Measurements from ENCODE around the gene MRPL49. TPM values are rescaled to one million over a fixed set of nuclear protein-coding genes. Genes with fewer than 3 reads are reported as not detected.

The MRPL49 gene
- total and polyA plus RNA-seq, 2 of the 13 experiments (the other 11 are each of a cell fraction or from before 2014, with no cell fraction given), result 39.2 to 53.3 TPM

- TF ChIP-seq LRRFIP1 (CRISPR knock-in tag; conservative IDR thresholded peaks at IDR 0.05), result no peak; the same call in 1 of the 2 replicates
- no peak for TF ChIP-seq CBX2 (IDR thresholded peaks at IDR 0.05; ENCODE audit: low read depth, low read length)
- TF ChIP-seq CBX2 (CRISPR knock-in tag; IDR thresholded peaks at IDR 0.05; ENCODE audit: low read depth), result no peak
- TF ChIP-seq ZNF562 (CRISPR knock-in tag; IDR thresholded peaks at IDR 0.05; ENCODE audit: borderline replicate concordance), result no peak
- TF ChIP-seq YEATS4 (CRISPR knock-in tag; IDR thresholded peaks at IDR 0.05; ENCODE audit: borderline replicate concordance), result peak; percentile 82
- TF ChIP-seq ZNF143 (CRISPR knock-in tag; IDR thresholded peaks at IDR 0.05), result peak; percentile 69; the same call in 1 of the 2 replicates
- no peak for TF ChIP-seq ZNF20 (CRISPR knock-in tag; IDR thresholded peaks at IDR 0.05)
- peak in 1 of 2 experiments; percentile 52; a peak in 2 of 4 replicates for TF ChIP-seq ATF4 (CRISPR knock-in tag; IDR thresholded peaks at IDR 0.05)
- TF ChIP-seq ZNF281 (CRISPR knock-in tag; IDR thresholded peaks at IDR 0.05; ENCODE audit: borderline replicate concordance), result peak; percentile 63
- peak; percentile 52; the same call in 1 of the 2 replicates for TF ChIP-seq ZNF335 (CRISPR knock-in tag; IDR thresholded peaks at IDR 0.05)
- TF ChIP-seq ZBTB10 (CRISPR knock-in tag; IDR thresholded peaks at IDR 0.05; ENCODE audit: borderline replicate concordance), result no peak
- TF ChIP-seq IRF1 (CRISPR knock-in tag; IDR thresholded peaks at IDR 0.05; ENCODE audit: low read depth), result no peak
- no peak for TF ChIP-seq JDP2 (CRISPR knock-in tag; IDR thresholded peaks at IDR 0.05; ENCODE audit: borderline replicate concordance)
- TF ChIP-seq ZNF350 (CRISPR knock-in tag; IDR thresholded peaks at IDR 0.05; ENCODE audit: borderline replicate concordance, low read depth), result peak; percentile 90
- TF ChIP-seq NR3C1 (CRISPR knock-in tag; IDR thresholded peaks at IDR 0.05), result no peak
- TF ChIP-seq THAP8 (CRISPR knock-in tag; IDR thresholded peaks at IDR 0.05; ENCODE audit: borderline replicate concordance), result no peak
- no peak for TF ChIP-seq FOSL1 (CRISPR knock-in tag; IDR thresholded peaks at IDR 0.05; ENCODE audit: borderline replicate concordance)
Observed at GRCh38 chr11:65095974-65096806, 25.9 kb upstream of the MRPL49 start, which contains the start of gene VPS51 (continued).

Measured in HepG2 (cell line).